PC-9 (cell line): ENCODE results near the gene GADD45G. TPM values are rescaled to one million over a fixed set of nuclear protein-coding genes. Genes with fewer than 3 reads are reported as not detected.
A peak's percentile ranks its signal among the peaks of the same experiment; 100 is the strongest.

Experiments used
- BruUV-seq: library from RNA; stranded (reverse); fragments of 400-500 nt; replicated peaks from 2 replicates; lab custom pipeline; 2021; lab: Mats Ljungman, UMichigan
- CTCF ChIA-PET: fragments of 300-600 bp; sonication (Branson Sonifier 250); formaldehyde crosslinking; loops from one replicate; lab custom pipeline; 2022; ENCODE audit warnings: antibody characterized with exemption; lab: Charles Lee
- POLR2A ChIA-PET: fragments of 300-600 bp; sonication (Branson Sonifier 250); formaldehyde crosslinking; loops from one replicate; lab custom pipeline; 2022; ENCODE audit warnings: antibody characterized with exemption; ENCODE audit not compliant: unreplicated experiment; lab: Charles Lee
- DNase-seq, 2 experiments: peaks; one replicate each; pipeline versions ENCODE4 v3.0.0 to v3.0.0-alpha.2; 2015 to 2022; ENCODE audit warnings: mixed read lengths in 1 of 2
- H2AFZ ChIP-seq: fragments of 200-600 bp; sonication (generic); 2 replicates; pipeline ENCODE4 v1.8.1; 2017; ENCODE audit warnings: antibody characterized with exemption
- H3F3A ChIP-seq: fragments of 200-600 bp; sonication (generic); 2 replicates; pipeline ENCODE4 v1.8.1; 2017; ENCODE audit warnings: antibody characterized with exemption, mild to moderate bottlenecking, low read depth; ENCODE audit not compliant: insufficient read depth
- H3K27ac ChIP-seq: fragments of 200-600 bp; sonication (generic); 2 replicates; pipeline ENCODE4 v1.6.1; 2016; ENCODE audit warnings: mixed run types
- H3K27me3 ChIP-seq: fragments of 200-600 bp; sonication (generic); 2 replicates; pipeline ENCODE4 v1.6.1; 2016; ENCODE audit warnings: low read depth, mixed run types; ENCODE audit not compliant: insufficient read depth
- H3K36me3 ChIP-seq: fragments of 200-600 bp; sonication (generic); 2 replicates; pipeline ENCODE4 v1.6.1; 2016; ENCODE audit warnings: low read depth, mixed run types
- H3K4me1 ChIP-seq: fragments of 200-600 bp; sonication (generic); replicated peaks from 2 replicates; pipeline ENCODE4 v1.6.1; 2016; ENCODE audit warnings: mixed run types; ENCODE audit not compliant: insufficient read depth
- H3K4me2 ChIP-seq: fragments of 200-600 bp; sonication (generic); 2 replicates; pipeline ENCODE4 v1.6.1; 2017; ENCODE audit warnings: mixed run types
- H3K4me3 ChIP-seq: fragments of 200-600 bp; sonication (generic); 2 replicates; pipeline ENCODE4 v1.6.1; 2016; ENCODE audit warnings: mixed run types
- H3K79me2 ChIP-seq: fragments of 200-600 bp; sonication (generic); 2 replicates; pipeline ENCODE4 v1.6.1; 2017; ENCODE audit warnings: low read depth, mixed run types
- H3K9me2 ChIP-seq: fragments of 200-600 bp; sonication (generic); 2 replicates; pipeline ENCODE4 v1.8.1; 2017; ENCODE audit warnings: mild to moderate bottlenecking; ENCODE audit not compliant: insufficient read depth
- H3K9me3 ChIP-seq: fragments of 200-600 bp; sonication (generic); 2 replicates; pipeline ENCODE4 v1.8.1; 2016; ENCODE audit warnings: low read depth; ENCODE audit not compliant: insufficient read depth
- H4K20me1 ChIP-seq: fragments of 200-600 bp; sonication (generic); 2 replicates; pipeline ENCODE4 v1.8.1; 2017; ENCODE audit not compliant: insufficient read depth
- EZH2 ChIP-seq: fragments of 200-600 bp; sonication (generic); IDR thresholded peaks from 2 replicates; pipeline ENCODE4 v1.8.0; 2017; ENCODE audit warnings: antibody characterized with exemption, low read depth
- intact Hi-C: fragments of 100-400 bp; cut with micrococcal nuclease; formaldehyde crosslinking; loops from one replicate; pipeline ENCODE4 v1.10.0; 2022; ENCODE audit not compliant: unreplicated experiment
- total RNA-seq: library from RNA; stranded (reverse); gene quantifications from 2 replicates; pipeline ENCODE4 v1.2.3, GENCODE V29; 2021
- TF ChIP-seq, protein P1 (sequence below): fragments of 200-600 bp; sonication (generic); conservative IDR thresholded peaks from 2 replicates; pipeline ENCODE4 v1.6.1; 2017; ENCODE audit warnings: mixed run types, antibody characterized with exemption, mild to moderate bottlenecking, moderate library complexity

Gene GADD45G
- total RNA-seq, 1 experiment from 2014 or later = 2.4 TPM

DNA sequence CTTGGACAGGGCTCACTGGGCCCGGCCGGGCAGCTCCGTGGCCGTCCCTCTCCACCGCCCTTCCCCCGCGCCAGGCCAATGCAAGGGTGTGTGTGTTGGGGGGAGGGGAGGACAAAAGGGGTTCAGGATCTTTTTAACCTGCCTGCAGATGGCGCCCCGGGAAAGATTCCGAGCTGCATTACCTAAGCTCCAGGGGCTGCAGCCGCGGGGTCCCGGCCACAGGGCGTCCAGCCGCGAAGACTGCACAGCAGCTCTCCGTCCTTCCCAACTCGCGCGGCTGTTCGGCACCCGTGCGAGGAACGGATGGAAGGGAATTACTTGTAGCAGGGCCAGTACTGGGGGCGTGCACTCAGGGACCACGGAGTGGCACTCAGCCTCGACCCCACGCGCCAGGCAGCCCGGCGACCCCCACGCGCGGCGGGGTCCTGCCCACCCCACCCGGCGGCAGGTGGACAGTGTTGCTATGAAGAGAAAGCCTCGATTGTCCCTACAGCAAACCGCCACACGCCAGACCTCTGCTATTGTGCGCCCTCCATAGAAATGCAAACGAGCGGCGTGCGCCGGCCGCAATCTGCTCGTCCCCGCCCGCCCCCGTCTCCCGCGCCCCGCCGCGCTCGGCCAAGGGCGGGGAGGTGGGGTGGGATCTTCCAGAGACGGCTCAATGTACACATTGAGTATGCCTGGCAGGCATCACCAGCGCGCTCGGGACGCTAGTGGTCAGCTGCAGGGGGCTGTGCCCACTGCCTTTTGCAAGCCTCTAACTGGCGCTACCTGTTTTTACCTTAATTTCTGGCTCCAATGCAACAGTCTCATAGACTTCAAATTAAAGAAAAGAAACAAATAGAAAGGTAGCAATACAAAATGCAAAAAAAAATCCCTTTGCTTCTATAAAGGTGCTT is 796 bp upstream of the GADD45G start:
- no TSS peak for BruUV-seq
- no peaks in the 10 kb centered on the region for H3F3A ChIP-seq
- H3K27me3 ChIP-seq = peaks cover 61% of the 10 kb centered on the region
- TF ChIP-seq, protein P1, sequence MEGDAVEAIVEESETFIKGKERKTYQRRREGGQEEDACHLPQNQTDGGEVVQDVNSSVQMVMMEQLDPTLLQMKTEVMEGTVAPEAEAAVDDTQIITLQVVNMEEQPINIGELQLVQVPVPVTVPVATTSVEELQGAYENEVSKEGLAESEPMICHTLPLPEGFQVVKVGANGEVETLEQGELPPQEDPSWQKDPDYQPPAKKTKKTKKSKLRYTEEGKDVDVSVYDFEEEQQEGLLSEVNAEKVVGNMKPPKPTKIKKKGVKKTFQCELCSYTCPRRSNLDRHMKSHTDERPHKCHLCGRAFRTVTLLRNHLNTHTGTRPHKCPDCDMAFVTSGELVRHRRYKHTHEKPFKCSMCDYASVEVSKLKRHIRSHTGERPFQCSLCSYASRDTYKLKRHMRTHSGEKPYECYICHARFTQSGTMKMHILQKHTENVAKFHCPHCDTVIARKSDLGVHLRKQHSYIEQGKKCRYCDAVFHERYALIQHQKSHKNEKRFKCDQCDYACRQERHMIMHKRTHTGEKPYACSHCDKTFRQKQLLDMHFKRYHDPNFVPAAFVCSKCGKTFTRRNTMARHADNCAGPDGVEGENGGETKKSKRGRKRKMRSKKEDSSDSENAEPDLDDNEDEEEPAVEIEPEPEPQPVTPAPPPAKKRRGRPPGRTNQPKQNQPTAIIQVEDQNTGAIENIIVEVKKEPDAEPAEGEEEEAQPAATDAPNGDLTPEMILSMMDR = no peak
- H3K79me2 ChIP-seq = no peaks in the 10 kb centered on the region
- no peaks in the 10 kb centered on the region; the same call in 1 of the 2 replicates for H4K20me1 ChIP-seq
- POLR2A ChIA-PET = no interaction called here
- intact Hi-C loops = loop anchor here (1.0 to 10.0 kb wide), 4 partner anchors 391 to 1153 kb away; no protein-coding TSS in a partner anchor
- H2AFZ ChIP-seq = no peak overlapping the region
- peak in 1 of 2 experiments; percentile 35 for DNase-seq
- no peak overlapping the region for H3K4me3 ChIP-seq
- no peaks in the 10 kb centered on the region for H3K9me3 ChIP-seq
- CTCF ChIA-PET = interaction anchor here (1.9 kb wide), 1 partner anchor 498 kb away, joined by 9 read pairs; no protein-coding TSS in a partner anchor
- no peaks in the 10 kb centered on the region for H3K36me3 ChIP-seq
- H3K4me2 ChIP-seq = no peak overlapping the region
- no peaks in the 10 kb centered on the region for H3K4me1 ChIP-seq
- H3K27ac ChIP-seq = no peak overlapping the region
- no peaks in the 10 kb centered on the region for H3K9me2 ChIP-seq

GRCh38 chr9:89605465-89606048 is 745 bp downstream of the GADD45G start:
- ChIA-PET CTCF (no interaction called here), POLR2A (no interaction called here)
- intact Hi-C loops = loop anchor here (10.0 kb wide), 1 partner anchor 389 kb away; no protein-coding TSS in a partner anchor
- no peaks in the 10 kb centered on the region; the same call in 1 of the 2 replicates for H4K20me1 ChIP-seq
- H3F3A ChIP-seq = no peaks in the 10 kb centered on the region
- H3K27me3 ChIP-seq = peaks cover 61% of the 10 kb centered on the region
- DNase-seq = peak in 1 of 2 experiments; percentile 31
- no peaks in the 10 kb centered on the region for H3K79me2 ChIP-seq
- H3K9me3 ChIP-seq = no peaks in the 10 kb centered on the region
- H3K4me1 ChIP-seq = no peaks in the 10 kb centered on the region
- H2AFZ ChIP-seq = no peak overlapping the region
- H3K27ac ChIP-seq = no peak overlapping the region
- no peak overlapping the region for H3K4me2 ChIP-seq
- no peaks in the 10 kb centered on the region for H3K36me3 ChIP-seq
- H3K4me3 ChIP-seq = no peak overlapping the region
- TSS peak; percentile 75 for BruUV-seq
- no peaks in the 10 kb centered on the region for H3K9me2 ChIP-seq
- TF ChIP-seq, protein P1 = no peak
- TF ChIP-seq EZH2 = no peak

DNA sequence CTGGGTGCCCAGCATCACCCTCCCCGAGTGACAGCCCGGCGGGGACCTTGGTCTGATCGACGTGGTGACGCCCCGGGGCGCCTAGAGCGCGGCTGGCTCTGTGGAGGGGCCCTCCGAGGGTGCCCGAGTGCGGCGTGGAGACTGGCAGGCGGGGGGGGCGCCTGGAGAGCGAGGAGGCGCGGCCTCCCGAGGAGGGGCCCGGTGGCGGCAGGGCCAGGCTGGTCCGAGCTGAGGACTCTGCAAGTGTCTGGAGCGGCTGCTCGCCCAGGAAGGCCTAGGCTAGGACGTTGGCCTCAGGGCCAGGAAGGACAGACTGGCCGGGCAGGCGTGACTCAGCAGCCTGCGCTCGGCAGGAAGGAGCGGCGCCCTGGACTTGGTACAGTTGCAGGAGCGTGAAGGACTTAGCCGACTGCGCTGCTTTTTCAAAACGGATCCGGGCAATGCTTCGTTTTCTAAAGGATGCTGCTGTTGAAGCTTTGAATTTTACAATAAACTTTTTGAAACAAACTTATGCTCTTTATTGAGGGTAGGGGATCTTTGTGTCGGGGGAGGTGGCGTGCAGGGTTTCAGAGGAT is 1.3 kb downstream of the GADD45G start:
- H3K27ac ChIP-seq = no peak overlapping the region

More for the DNA sequence above, 1.3 kb downstream of the GADD45G start:
- Histone ChIP-seq H2AFZ (no peak overlapping the region), H4K20me1 (no peaks in the 10 kb centered on the region), H3K4me3 (no peak overlapping the region), H3K79me2 (no peaks in the 10 kb centered on the region), H3F3A (no peaks in the 10 kb centered on the region), H3K9me3 (no peaks in the 10 kb centered on the region), H3K4me2 (no peak overlapping the region), H3K4me1 (no peaks in the 10 kb centered on the region), H3K9me2 (no peaks in the 10 kb centered on the region), H3K27me3 (peaks cover 61% of the 10 kb centered on the region), H3K36me3 (no peaks in the 10 kb centered on the region)
- ChIA-PET POLR2A (no interaction called here), CTCF (no interaction called here)
- no TSS peak for BruUV-seq
- TF ChIP-seq EZH2 = no peak
- intact Hi-C loops = loop anchor here (10.0 kb wide), 1 partner anchor 389 kb away; no protein-coding TSS in a partner anchor
- DNase-seq = peak in 1 of 2 experiments; percentile 89
